ENCODE results near the gene MROH7. TPM values are rescaled to one million over a fixed set of nuclear protein-coding genes. Genes with fewer than 3 reads are reported as not detected.

Gene MROH7
- total RNA-seq, 4 donors from 2014 or later = 11.6 to 20.8 (median 14.8) TPM

- WGBS = 89% methylated on average over 4 of the region's 4 CpGs
- H3K4me1 ChIP-seq = no peaks in the 10 kb centered on the region
- DNase-seq (ENCODE audit: extremely low spot score) = no peak
- H3K27me3 ChIP-seq = no peaks in the 10 kb centered on the region
- H3K36me3 ChIP-seq = peaks cover 48 to 85% (median 78%) of the 10 kb centered on the region in 4 donors
- no peak for TF ChIP-seq CTCF (IDR thresholded peaks at IDR 0.05)
- TF ChIP-seq POLR2AphosphoS5 (IDR thresholded peaks at IDR 0.05) = no peak
- no peak for TF ChIP-seq POLR2A (IDR thresholded peaks at IDR 0.05; ENCODE audit: low read depth)
- no peak for TF ChIP-seq EP300 (IDR thresholded peaks at IDR 0.05)
- no peaks in the 10 kb centered on the region for H3K9me3 ChIP-seq
- no peak overlapping the region for H3K27ac ChIP-seq (replicated peaks in 1 of 4)
- intact Hi-C loops (cut with DNase I) = no loop called here
- H3K4me3 ChIP-seq = no peak overlapping the region
Observed at GRCh38 chr1:54741531-54741930, 99.9 kb downstream of the MROH7 start.

GRCh38 chr1:54742282-54742681, 100.7 kb downstream of the MROH7 start:
- 50% methylated on average over 4 of the region's 4 CpGs for WGBS
- TF ChIP-seq EP300 (IDR thresholded peaks at IDR 0.05) = no peak
- no peak for TF ChIP-seq POLR2AphosphoS5 (IDR thresholded peaks at IDR 0.05)
- no peak for TF ChIP-seq CTCF (IDR thresholded peaks at IDR 0.05)
- no peak for TF ChIP-seq POLR2A (IDR thresholded peaks at IDR 0.05; ENCODE audit: low read depth)
- no peaks in the 10 kb centered on the region for H3K4me1 ChIP-seq
- DNase-seq (ENCODE audit: extremely low spot score) = no peak
- H3K27ac ChIP-seq (replicated peaks in 1 of 4) = no peak overlapping the region
- no peaks in the 10 kb centered on the region for H3K27me3 ChIP-seq
- H3K36me3 ChIP-seq = peaks cover 41 to 78% (median 70%) of the 10 kb centered on the region in 4 donors
- no peaks in the 10 kb centered on the region for H3K9me3 ChIP-seq
- H3K4me3 ChIP-seq = no peak overlapping the region
- intact Hi-C loops (cut with DNase I) = no loop called here

DNA sequence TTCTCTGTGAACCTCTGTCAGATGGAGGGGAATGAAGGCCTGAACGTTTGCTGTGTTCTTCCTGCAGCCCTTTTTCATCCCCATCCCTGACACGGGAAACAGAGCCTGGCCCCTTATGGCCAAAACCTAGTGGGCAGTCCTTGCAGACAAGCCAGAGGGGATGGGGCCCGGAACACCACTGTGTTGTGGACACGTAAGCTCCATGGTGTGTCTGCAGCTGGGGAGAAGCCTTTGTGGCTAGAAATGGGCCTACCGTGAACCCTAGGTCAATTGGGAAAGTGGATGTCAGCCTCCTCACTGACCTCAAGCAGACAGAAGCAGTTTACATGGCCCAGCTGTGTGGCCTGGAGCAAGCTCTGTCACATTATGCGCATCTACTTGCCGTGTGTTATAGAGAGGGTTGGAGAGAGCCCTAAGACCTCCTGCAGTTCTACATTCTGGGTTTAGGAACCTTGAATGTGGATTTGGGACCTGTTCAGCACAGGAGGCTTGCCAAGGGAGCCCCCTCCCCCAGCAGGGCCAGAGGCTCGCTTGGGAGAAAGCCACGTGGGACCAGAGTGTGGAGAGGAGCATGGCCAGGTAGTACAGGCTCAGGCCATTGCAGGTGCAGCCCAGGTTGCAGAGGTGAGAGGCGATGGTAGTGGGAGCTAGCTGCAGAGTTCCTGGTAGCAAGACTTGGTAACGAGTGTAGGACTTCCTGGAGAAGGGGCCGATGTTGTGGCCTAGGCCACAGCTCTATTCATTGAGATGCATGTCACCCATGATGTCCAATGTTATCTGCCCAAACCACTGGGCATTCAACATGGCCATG, 102.0 kb downstream of the MROH7 start:
- DNase-seq (ENCODE audit: extremely low spot score) = no peak

GRCh38 chr1:54744696-54745095, 103.1 kb downstream of the MROH7 start:
- no peaks in the 10 kb centered on the region for H3K27me3 ChIP-seq
- no peaks in the 10 kb centered on the region for H3K9me3 ChIP-seq
- H3K4me1 ChIP-seq = no peaks in the 10 kb centered on the region
- TF ChIP-seq EP300 (IDR thresholded peaks at IDR 0.05) (no peak), POLR2AphosphoS5 (IDR thresholded peaks at IDR 0.05) (no peak), CTCF (IDR thresholded peaks at IDR 0.05) (no peak), POLR2A (IDR thresholded peaks at IDR 0.05; ENCODE audit: low read depth) (no peak)
- WGBS = 92% methylated on average over 3 of the region's 3 CpGs
- H3K27ac ChIP-seq (replicated peaks in 1 of 4) = no peak overlapping the region
- no peak overlapping the region for H3K4me3 ChIP-seq
- no peak for DNase-seq (ENCODE audit: extremely low spot score)
- intact Hi-C loops (cut with DNase I) = no loop called here
- H3K36me3 ChIP-seq = peaks cover 20 to 53% (median 46%) of the 10 kb centered on the region in 4 donors

More for the DNA sequence above, 102.0 kb downstream of the MROH7 start:
- no peaks in the 10 kb centered on the region for H3K9me3 ChIP-seq
- TF ChIP-seq POLR2AphosphoS5 (IDR thresholded peaks at IDR 0.05) = no peak
- no peak for TF ChIP-seq POLR2A (IDR thresholded peaks at IDR 0.05; ENCODE audit: low read depth)
- no peak for TF ChIP-seq EP300 (IDR thresholded peaks at IDR 0.05)
- no peak for TF ChIP-seq CTCF (IDR thresholded peaks at IDR 0.05)
- 70% methylated on average over 7 of the region's 12 CpGs for WGBS
- no peak overlapping the region for H3K27ac ChIP-seq (replicated peaks in 1 of 4)
- intact Hi-C loops (cut with DNase I) = no loop called here
- H3K27me3 ChIP-seq = no peaks in the 10 kb centered on the region
- H3K4me1 ChIP-seq = no peaks in the 10 kb centered on the region
- H3K36me3 ChIP-seq = peaks cover 29 to 64% (median 57%) of the 10 kb centered on the region in 4 donors
- no peak overlapping the region for H3K4me3 ChIP-seq

Measured in esophagus muscularis mucosa (tissue), 4 donors.